Calu3 (cell line): ENCODE results near the gene WWOX. TPM values are rescaled to one million over a fixed set of nuclear protein-coding genes. Genes with fewer than 3 reads are reported as not detected.

Experiments used
- BruUV-seq: library from RNA; stranded (reverse); fragments of 400-500 nt; replicated peaks from 2 replicates; lab custom pipeline; 2021; lab: Mats Ljungman, UMichigan
- CTCF ChIA-PET: fragments of 300-600 bp; sonication (Branson Sonifier 250); formaldehyde crosslinking; loops from one replicate; lab custom pipeline; 2022; ENCODE audit warnings: antibody characterized with exemption; lab: Charles Lee
- DNase-seq: peaks from one replicate; pipeline ENCODE4 v3.0.0; 2022
- H3K27ac Mint-ChIP-seq: one replicate; pipeline ENCODE4 v1.8.0; 2022; ENCODE audit warnings: mixed read lengths; ENCODE audit not compliant: unreplicated experiment
- H3K27me3 Mint-ChIP-seq: one replicate; pipeline ENCODE4 v1.8.0; 2022; ENCODE audit warnings: mixed read lengths; ENCODE audit not compliant: unreplicated experiment
- H3K36me3 Mint-ChIP-seq: one replicate; pipeline ENCODE4 v1.8.0; 2022; ENCODE audit warnings: mild to moderate bottlenecking, moderate library complexity, mixed read lengths; ENCODE audit not compliant: insufficient read depth, unreplicated experiment
- H3K4me1 Mint-ChIP-seq: one replicate; pipeline ENCODE4 v1.8.0; 2022; ENCODE audit warnings: mild to moderate bottlenecking, low read depth, mixed read lengths; ENCODE audit not compliant: unreplicated experiment
- H3K4me3 Mint-ChIP-seq: one replicate; pipeline ENCODE4 v1.8.0; 2022; ENCODE audit warnings: mild to moderate bottlenecking, low read depth, moderate library complexity, mixed read lengths; ENCODE audit not compliant: unreplicated experiment
- H3K9me3 Mint-ChIP-seq: one replicate; pipeline ENCODE4 v1.8.0; 2022; ENCODE audit warnings: low read depth, mixed read lengths; ENCODE audit not compliant: unreplicated experiment
- CTCF ChIP-seq: fragments of 200-600 bp; IDR thresholded peaks from one replicate; pipeline ENCODE4 v1.8.0; 2022; ENCODE audit warnings: antibody characterized with exemption; ENCODE audit not compliant: unreplicated experiment
- intact Hi-C: fragments of 100-400 bp; cut with micrococcal nuclease; formaldehyde crosslinking; loops from one replicate; pipeline ENCODE4 v1.10.0; 2022; ENCODE audit not compliant: unreplicated experiment
- total RNA-seq: library from RNA; stranded (reverse); gene quantifications from 2 replicates; pipeline ENCODE4 v1.2.3, GENCODE V29; 2022

The WWOX gene
- total RNA-seq, 1 experiment from 2014 or later, result 33.5 TPM

GRCh38 chr16:78969721-78970120 lies 870.3 kb downstream of the WWOX start:
- CTCF ChIA-PET, result no interaction called here

GRCh38 chr16:78970650-78971049 lies 871.2 kb downstream of the WWOX start:
- Mint-ChIP-seq H3K27me3 (no peaks in the 10 kb centered on the region), H3K4me1 (no peaks in the 10 kb centered on the region), H3K4me3 (no peak overlapping the region), H3K9me3 (peaks cover 5% of the 10 kb centered on the region), H3K27ac (no peak overlapping the region), H3K36me3 (no peaks in the 10 kb centered on the region)
- BruUV-seq, result no TSS peak
- no peak for TF ChIP-seq CTCF
- CTCF ChIA-PET, result no interaction called here
- DNase-seq, result no peak
- intact Hi-C loops, result no loop called here

More at GRCh38 chr16:78969721-78970120, 870.3 kb downstream of the WWOX start:
- peaks cover 5% of the 10 kb centered on the region for H3K9me3 Mint-ChIP-seq
- H3K27me3 Mint-ChIP-seq, result no peaks in the 10 kb centered on the region
- no peak for TF ChIP-seq CTCF
- no peak overlapping the region for H3K27ac Mint-ChIP-seq
- H3K4me1 Mint-ChIP-seq, result no peaks in the 10 kb centered on the region
- intact Hi-C loops, result no loop called here
- H3K36me3 Mint-ChIP-seq, result no peaks in the 10 kb centered on the region
- BruUV-seq, result no TSS peak
- H3K4me3 Mint-ChIP-seq, result no peak overlapping the region
- DNase-seq, result no peak

GRCh38 chr16:78972006-78972405 lies 872.6 kb downstream of the WWOX start:
- intact Hi-C loops, result no loop called here
- CTCF ChIA-PET, result interaction anchor here (0.6 kb wide), 1 partner anchor 1567 kb away, joined by 3 read pairs; no protein-coding TSS in a partner anchor
- H3K4me3 Mint-ChIP-seq, result no peak overlapping the region
- no peak overlapping the region for H3K27ac Mint-ChIP-seq
- H3K27me3 Mint-ChIP-seq, result no peaks in the 10 kb centered on the region
- no peaks in the 10 kb centered on the region for H3K4me1 Mint-ChIP-seq
- BruUV-seq, result no TSS peak
- no peak for DNase-seq
- no peak for TF ChIP-seq CTCF
- H3K36me3 Mint-ChIP-seq, result no peaks in the 10 kb centered on the region
- peaks cover 10% of the 10 kb centered on the region for H3K9me3 Mint-ChIP-seq

GRCh38 chr16:78972986-78973385 lies 873.5 kb downstream of the WWOX start:
- H3K9me3 Mint-ChIP-seq, result peaks cover 10% of the 10 kb centered on the region
- intact Hi-C loops, result no loop called here
- CTCF ChIA-PET, result interaction anchor here (0.6 to 0.7 kb wide), 2 partner anchors 36 to 1770 kb away, joined by 3 read pairs; no protein-coding TSS in a partner anchor

More at GRCh38 chr16:78972986-78973385, 873.5 kb downstream of the WWOX start:
- BruUV-seq, result no TSS peak
- DNase-seq, result no peak
- no peak for TF ChIP-seq CTCF
- Mint-ChIP-seq H3K27ac (no peak overlapping the region), H3K4me3 (no peak overlapping the region), H3K4me1 (no peaks in the 10 kb centered on the region), H3K27me3 (no peaks in the 10 kb centered on the region), H3K36me3 (no peaks in the 10 kb centered on the region)
